ENCODE measurements around the gene FANCB.

GRCh38 chrX:14817571-14817970, 55.3 kb downstream of the FANCB start:
- TF ChIP-seq USF2 (IDR thresholded peaks at IDR 0.05; ENCODE audit: low read depth, low read length) = no peak
- TF ChIP-seq POLR2A (IDR thresholded peaks at IDR 0.05; ENCODE audit: low read depth, low read length) = no peak
- no peak for TF ChIP-seq CTCF (conservative IDR thresholded peaks at IDR 0.05; ENCODE audit: low read depth, low read length)
- TF ChIP-seq RCOR1 (IDR thresholded peaks at IDR 0.05; ENCODE audit: insufficient replicate concordance, low read length) = no peak
- TF ChIP-seq CHD1 (IDR thresholded peaks at IDR 0.05; ENCODE audit: low read depth, low read length) = no peak
- no peak for TF ChIP-seq CEBPB (IDR thresholded peaks at IDR 0.05; ENCODE audit: low read depth, low read length)
- no peak for TF ChIP-seq MAFK (IDR thresholded peaks at IDR 0.05; ENCODE audit: low read depth, low read length)
- TF ChIP-seq SMC3 (IDR thresholded peaks at IDR 0.05; ENCODE audit: low read depth, low read length) = no peak
- no peak for TF ChIP-seq RAD21 (IDR thresholded peaks at IDR 0.05; ENCODE audit: low read length)
- no peak for TF ChIP-seq BHLHE40 (IDR thresholded peaks at IDR 0.05; ENCODE audit: low read depth, low read length)
